ENCODE results near the gene GPC3.

The GPC3 gene

GRCh38 chrX:133881007-133881406 lies 104.4 kb downstream of the GPC3 start:
- DNase-seq: no peak

- DNase-seq: no peak
These were observed 105.4 kb downstream of the GPC3 start for GRCh38 chrX:133880032-133880443.

DNA sequence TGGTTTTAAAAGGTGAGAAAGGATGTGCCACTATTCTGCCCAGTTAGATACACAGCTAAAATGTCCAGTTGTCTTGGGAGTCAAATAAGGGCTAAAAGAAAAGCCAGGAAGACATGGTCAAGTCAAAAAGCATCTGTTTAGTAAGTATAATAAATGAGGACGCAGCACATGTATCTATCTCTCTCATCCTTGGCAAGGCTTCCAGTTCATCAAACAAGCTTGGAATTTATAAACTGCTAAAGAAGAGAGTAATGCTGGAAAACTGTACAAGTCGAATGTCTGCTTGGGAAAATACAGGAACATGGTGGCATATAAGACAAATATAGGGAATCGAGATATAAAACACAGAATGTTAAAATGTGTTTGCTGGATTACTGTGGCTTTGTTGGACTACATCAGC lies 106.7 kb downstream of the GPC3 start:
- DNase-seq: no peak

- DNase-seq: no peak
These were observed 108.7 kb downstream of the GPC3 start for GRCh38 chrX:133876646-133877045.

DNA sequence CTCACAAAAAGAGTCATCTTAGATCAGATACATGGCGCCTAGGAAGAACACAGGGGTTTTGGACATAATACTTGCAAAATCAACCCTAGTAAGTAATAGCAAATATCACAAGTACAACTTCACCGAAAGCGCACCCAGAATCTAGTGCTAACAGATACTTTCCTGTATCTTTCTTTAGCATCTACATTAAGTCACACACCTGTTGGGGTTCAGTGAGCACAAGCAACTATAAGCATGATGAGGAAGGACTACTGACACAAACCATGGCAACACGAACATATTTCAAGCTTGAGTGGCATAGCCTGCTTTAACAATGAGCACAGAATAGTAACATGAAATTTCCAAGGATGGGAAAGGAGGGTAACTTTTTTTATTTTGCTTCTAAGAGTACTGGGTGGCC lies 116.1 kb downstream of the GPC3 start:
- DNase-seq: no peak

DNA sequence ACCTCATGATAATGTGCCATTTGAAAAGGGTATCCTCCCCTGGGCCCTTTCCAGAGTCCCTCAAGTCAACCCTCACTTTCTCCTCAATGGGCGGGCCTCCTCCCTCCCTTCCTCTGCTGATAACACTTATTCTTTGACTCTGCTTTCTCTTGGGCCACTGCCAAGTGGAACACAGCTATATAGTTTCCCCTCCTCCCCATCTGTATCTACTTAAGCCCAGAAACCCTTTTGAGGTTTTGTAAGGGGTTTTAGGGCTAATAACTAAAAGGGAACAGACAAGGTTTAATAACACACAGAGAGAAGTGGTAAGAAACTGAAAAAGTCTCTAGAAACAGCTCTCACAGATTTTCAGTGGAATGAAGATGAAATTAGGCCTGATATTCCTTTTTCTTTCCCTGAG lies 116.7 kb downstream of the GPC3 start:
- peak; percentile 67 for DNase-seq

- DNase-seq: peak; percentile 0
These were observed 117.1 kb downstream of the GPC3 start for GRCh38 chrX:133868250-133868649.

GRCh38 chrX:133865761-133866471 lies 119.5 kb downstream of the GPC3 start:
- DNase-seq: no peak

- DNase-seq: no peak
These were observed 121.2 kb downstream of the GPC3 start for GRCh38 chrX:133864236-133864635.

DNA sequence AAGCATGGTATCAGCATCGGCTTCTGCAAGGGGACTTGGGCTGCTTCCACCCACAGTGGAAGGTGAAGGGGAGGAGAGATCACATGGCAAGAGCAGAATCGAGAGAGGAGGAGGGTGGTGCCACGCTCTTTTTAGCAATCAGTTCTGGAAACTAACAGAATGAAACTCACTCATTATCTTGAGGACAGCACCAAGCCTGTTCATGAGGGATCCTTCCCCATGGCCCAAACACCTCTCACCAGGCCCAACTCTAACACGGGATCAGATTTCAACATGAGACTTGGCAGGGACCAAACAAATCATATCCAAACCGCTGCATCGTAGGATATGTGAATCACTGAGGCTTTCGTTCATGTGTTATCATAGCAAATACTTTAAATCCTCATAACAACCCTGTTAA lies 125.5 kb downstream of the GPC3 start:
- DNase-seq: no peak

- DNase-seq: no peak
These were observed 126.1 kb downstream of the GPC3 start for GRCh38 chrX:133859336-133859735.

DNA sequence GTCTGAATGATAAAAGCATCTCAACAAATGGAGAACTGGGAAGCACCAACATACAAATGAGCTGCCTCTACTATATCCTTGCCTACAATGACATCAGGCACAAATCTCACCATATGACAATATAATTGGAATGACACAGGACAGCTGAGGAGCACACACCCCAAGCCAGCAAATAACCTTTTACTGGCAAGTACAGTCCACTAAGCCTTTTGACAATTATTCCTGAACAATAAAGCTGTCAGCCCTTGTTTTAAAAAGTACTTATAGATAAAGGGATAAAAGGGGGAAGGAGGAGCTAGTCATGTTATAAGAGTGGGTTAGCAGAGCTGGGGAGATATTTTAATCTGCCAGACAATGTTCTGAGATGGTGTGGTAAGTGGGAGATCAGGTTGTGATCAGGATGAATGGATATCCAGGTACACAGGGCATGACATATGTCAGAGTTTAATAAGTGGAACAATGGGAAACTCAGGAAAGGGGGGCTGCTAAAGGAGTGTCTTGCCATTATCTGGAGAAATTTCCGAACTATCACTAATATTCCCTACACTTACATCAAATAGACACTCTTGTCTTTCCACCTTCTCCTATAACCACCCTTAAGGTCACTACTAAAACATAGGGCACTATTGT lies 127.6 kb downstream of the GPC3 start:
- no peak for DNase-seq

- peak; percentile 1 for DNase-seq
These were observed 128.6 kb downstream of the GPC3 start for GRCh38 chrX:133856819-133857218.

DNA sequence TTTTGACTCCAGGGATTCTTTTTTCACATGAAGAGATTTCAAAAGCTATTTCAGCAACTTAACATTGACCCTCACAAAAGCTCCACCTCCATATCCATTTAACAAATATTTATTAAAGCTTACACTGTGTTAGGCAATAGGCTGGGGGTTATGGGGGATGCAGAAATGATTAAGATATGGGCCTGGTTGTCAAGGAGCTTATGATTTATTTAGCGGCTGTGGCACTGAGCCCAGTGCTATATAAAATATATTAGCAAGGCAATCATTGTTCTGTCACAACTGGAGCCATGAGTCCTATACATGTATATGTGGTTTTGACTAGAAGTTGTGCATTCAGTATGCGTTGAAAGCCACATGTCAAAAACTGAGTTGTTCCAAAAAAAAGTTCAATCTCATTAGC lies 131.1 kb downstream of the GPC3 start:
- DNase-seq: no peak

GRCh38 chrX:133852837-133853356 lies 132.5 kb downstream of the GPC3 start:
- DNase-seq: no peak

DNA sequence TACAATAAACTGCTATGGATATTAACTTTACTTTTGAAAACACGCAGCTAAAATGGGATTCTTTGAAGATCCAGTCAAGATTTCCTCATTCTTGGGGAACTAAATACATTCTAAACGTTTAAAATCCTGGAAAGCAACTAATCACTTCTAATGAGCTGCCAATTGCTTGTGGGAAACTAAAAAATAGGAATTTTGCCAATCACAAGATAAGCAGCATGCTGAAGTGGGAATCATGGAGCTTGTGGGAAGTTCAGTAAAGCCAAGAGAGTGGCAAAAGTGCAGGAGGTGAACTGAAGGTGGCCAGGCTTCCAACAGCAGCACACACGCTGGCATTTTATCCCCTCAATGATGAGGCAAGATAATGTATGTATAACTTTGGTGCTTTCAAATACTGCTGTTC lies 133.0 kb downstream of the GPC3 start:
- DNase-seq: no peak

- DNase-seq: no peak
These were observed 135.0 kb downstream of the GPC3 start for GRCh38 chrX:133850399-133850798.

- DNase-seq: no peak
These were observed 135.7 kb downstream of the GPC3 start for GRCh38 chrX:133849676-133850075.

DNA sequence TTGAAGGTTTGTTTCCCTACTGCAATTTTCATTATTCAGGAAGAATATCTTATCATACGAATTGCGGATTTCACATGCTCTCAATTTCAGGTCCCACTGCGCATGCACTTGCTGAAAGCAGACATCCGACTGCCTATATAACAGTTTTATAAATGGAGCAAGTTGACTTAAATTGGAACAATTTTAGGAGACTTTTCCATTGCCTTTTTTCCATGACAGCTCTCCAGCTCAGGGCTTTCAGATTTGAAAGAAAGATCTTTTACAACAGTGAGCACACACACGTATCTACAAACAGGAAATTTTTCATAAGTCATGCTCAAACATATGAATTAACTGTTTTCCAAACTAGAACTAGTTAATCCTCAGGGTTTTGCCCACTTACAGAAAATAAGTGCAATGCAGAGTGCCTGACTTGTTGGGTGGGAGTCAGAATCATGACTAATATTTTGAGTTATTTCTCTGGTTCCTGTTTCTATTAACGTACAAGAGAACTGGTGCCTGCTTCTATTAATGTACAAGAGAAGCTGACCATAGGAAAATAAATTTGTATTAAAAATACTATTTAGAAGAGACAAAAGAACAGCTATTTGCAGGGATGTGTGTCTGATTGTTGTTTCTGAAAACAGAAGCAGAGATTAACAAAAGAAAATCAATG lies 137.9 kb downstream of the GPC3 start:
- DNase-seq: no peak

DNA sequence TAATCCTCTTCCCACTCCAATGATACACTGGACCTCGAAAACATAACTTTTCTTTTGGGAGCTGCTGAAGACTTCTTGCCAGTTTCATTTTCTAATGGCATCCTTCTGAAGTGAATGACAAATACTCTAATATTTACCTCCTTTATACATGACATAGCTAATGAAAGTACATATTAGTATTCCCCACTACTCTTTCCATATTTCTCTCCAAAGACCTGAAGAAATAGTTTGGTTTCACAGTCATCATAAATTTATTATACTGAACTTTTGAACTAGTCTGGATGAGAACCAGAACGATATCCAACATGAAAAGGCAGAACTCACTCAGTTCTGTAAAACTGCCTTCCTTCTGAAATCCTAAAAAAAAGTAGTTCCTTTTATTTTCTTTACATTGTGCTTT lies 139.1 kb downstream of the GPC3 start:
- DNase-seq: no peak

DNA sequence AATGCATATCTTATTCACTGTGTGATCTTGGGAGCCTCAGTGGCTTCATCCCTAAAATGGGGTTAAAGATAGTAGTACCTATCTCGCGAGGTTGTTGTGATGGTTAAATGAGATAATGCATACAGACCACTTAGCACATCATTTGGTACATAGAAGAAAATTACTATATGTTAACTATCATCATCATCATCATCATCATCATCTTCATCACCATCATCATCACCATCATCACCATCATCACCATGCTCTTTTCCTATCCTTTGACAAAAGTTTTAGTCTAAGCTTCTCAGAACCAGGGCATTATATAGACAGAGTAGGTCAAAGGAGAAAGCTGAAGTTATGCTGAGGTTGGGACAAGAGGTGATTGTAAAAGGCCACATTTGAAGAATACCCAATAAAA lies 145.0 kb downstream of the GPC3 start:
- DNase-seq: no peak

GRCh38 chrX:133838761-133839676 lies 146.4 kb downstream of the GPC3 start:
- peak; percentile 43 for DNase-seq

- DNase-seq: no peak
These were observed 148.3 kb downstream of the GPC3 start for GRCh38 chrX:133837091-133837490.
